A549 (cell line): Measurements from ENCODE around the gene PPP4R4. TPM values are rescaled to one million over a fixed set of nuclear protein-coding genes. Genes with fewer than 3 reads are reported as not detected.

Experiments
- ATAC-seq, 2 experiments: fragments of 200-7000 bp in 1 of 2; fragments of >200 bp in 1 of 2; cut with Nextera tagmentation in 1 of 2; cut with Tn5 transposase in 1 of 2; 3 replicates each; pipeline versions ENCODE4 v1.8.0 to v1.9.1; 2018 to 2020; ENCODE audit warnings: mild to moderate bottlenecking in 1 of 2, moderate library complexity in 1 of 2
- CTCF ChIA-PET: fragments of 300-600 bp; sonication (Branson Sonifier 250); formaldehyde crosslinking; extraction: SDS; loops from one replicate; lab custom pipeline; 2021; ENCODE audit warnings: antibody characterized with exemption, inconsistent platforms; lab: Yijun Ruan, JAX
- POLR2A ChIA-PET: fragments of 350-600 bp; formaldehyde crosslinking; extraction: SDS; loops from one replicate; lab custom pipeline; 2021; ENCODE audit warnings: antibody characterized with exemption, inconsistent platforms; lab: Yijun Ruan, JAX
- DNase-seq, 2 experiments: peaks; one replicate each; pipeline versions ENCODE4 v3.0.0 to v3.0.0-alpha.2; 2011 to 2016; ENCODE audit warnings: low read depth in 1 of 2, low spot score in 1 of 2
- FAIRE-seq: peaks from 2 replicates; lab custom pipeline; 2011; peaks lifted over from hg19 to GRCh38; lab: Jason Lieb, UNC
- H3K27ac ChIP-seq, 2 experiments: fragments of >200 bp; sonication (Bioruptor Twin); formaldehyde crosslinking; 3 replicates each; pipeline ENCODE4 v1.5.1; 2016 to 2017
- H3K4me1 ChIP-seq: fragments of >200 bp; sonication (Bioruptor Twin); formaldehyde crosslinking; 3 replicates; pipeline ENCODE4 v1.6.1; 2016
- H3K4me2 ChIP-seq: fragments of >200 bp; sonication (Bioruptor Twin); formaldehyde crosslinking; 3 replicates; pipeline ENCODE4 v1.6.1; 2016
- H3K4me3 ChIP-seq: fragments of >200 bp; sonication (Bioruptor Twin); formaldehyde crosslinking; 3 replicates; pipeline ENCODE4 v1.5.1; 2016
- H3K9me3 ChIP-seq: fragments of >200 bp; sonication (Bioruptor Twin); formaldehyde crosslinking; 3 replicates; pipeline ENCODE4 v1.6.1; 2016
- CBX2 ChIP-seq: fragments of 200-600 bp; sonication (generic); IDR thresholded peaks from 2 replicates; pipeline ENCODE4 v1.6.1; 2016; ENCODE audit warnings: low read depth, mild to moderate bottlenecking, borderline replicate concordance
- CBX8 ChIP-seq: fragments of 200-600 bp; sonication (generic); IDR thresholded peaks from 2 replicates; pipeline ENCODE4 v1.6.1; 2016
- EHMT2 ChIP-seq: fragments of 200-600 bp; sonication (generic); IDR thresholded peaks from 2 replicates; pipeline ENCODE4 v1.6.1; 2016; ENCODE audit warnings: antibody characterized with exemption, low read depth, mild to moderate bottlenecking, moderate library complexity
- ESRRA ChIP-seq: fragments of 150-350 bp; IDR thresholded peaks from 2 replicates; pipeline ENCODE4 v1.6.1; 2014; ENCODE audit warnings: mild to moderate bottlenecking, low read length, borderline replicate concordance
- HEYL ChIP-seq: fragments of 250-450 bp; sonication (Bioruptor Pico); IDR thresholded peaks from 2 replicates; pipeline ENCODE4 v1.8.0; 2021; ENCODE audit warnings: mild to moderate bottlenecking, moderate library complexity
- HOXA7 ChIP-seq: fragments of 250-450 bp; sonication (Bioruptor Pico); IDR thresholded peaks from 2 replicates; pipeline ENCODE4 v1.5.0; 2020; ENCODE audit warnings: mild to moderate bottlenecking, moderate library complexity
- JUN ChIP-seq, 2 experiments: fragments of >200 bp; sonication (Bioruptor Twin); formaldehyde crosslinking; IDR thresholded peaks; 2 replicates in 1 of 2; 3 replicates in 1 of 2; pipeline ENCODE4 v1.6.1; 2016 to 2017
- KDM5A ChIP-seq: fragments of 200-600 bp; sonication (generic); IDR thresholded peaks from 2 replicates; pipeline ENCODE4 v1.6.1; 2016; ENCODE audit warnings: antibody characterized with exemption, mild to moderate bottlenecking
- MAZ ChIP-seq: fragments of 150-350 bp; IDR thresholded peaks from 2 replicates; pipeline ENCODE4 v1.6.1; 2014; ENCODE audit warnings: antibody characterized with exemption, low read depth, low read length, borderline replicate concordance
- NFE2L2 ChIP-seq: fragments of 150-350 bp; conservative IDR thresholded peaks from 2 replicates; pipeline ENCODE4 v1.6.1; 2014; ENCODE audit warnings: low read length
- RAD21 ChIP-seq, 2 experiments: fragments of >200 bp in 1 of 2; sonication (Bioruptor Twin) in 1 of 2; formaldehyde crosslinking in 1 of 2; IDR thresholded peaks in 1 of 2; conservative IDR thresholded peaks in 1 of 2; 2 replicates in 1 of 2; 3 replicates in 1 of 2; pipeline ENCODE4 v1.6.1; 2012 to 2018; ENCODE audit warnings: inconsistent platforms in 1 of 2
- RARB ChIP-seq: fragments of 250-450 bp; sonication (Bioruptor Pico); IDR thresholded peaks from 2 replicates; pipeline ENCODE4 v1.8.0; 2021; ENCODE audit warnings: mild to moderate bottlenecking, moderate library complexity
- RFX5 ChIP-seq: fragments of 450-650 bp; IDR thresholded peaks from 2 replicates; pipeline ENCODE4 v1.7.1; 2014; ENCODE audit warnings: antibody characterized with exemption, mild to moderate bottlenecking, moderate library complexity
- SMC3 ChIP-seq: fragments of >200 bp; sonication (Bioruptor Twin); formaldehyde crosslinking; IDR thresholded peaks from 3 replicates; pipeline ENCODE4 v1.6.1; 2018; ENCODE audit warnings: inconsistent platforms
- TFCP2L1 ChIP-seq: fragments of 250-450 bp; sonication (Bioruptor Pico); IDR thresholded peaks from 2 replicates; pipeline ENCODE4 v1.5.0; 2021; ENCODE audit warnings: mild to moderate bottlenecking
- WGBS: methylation state at CpG from one replicate; pipeline ENCODE4 v1.1.6; 2017; ENCODE audit errors: missing lambda C conversion rate; 5-methylcytosine and 5-hydroxymethylcytosine counted together
- polyA plus RNA-seq, 4 experiments: library from polyadenylated mRNA; depleted of rRNA in 3 of 4; stranded (reverse); fragments of >200 nt; fragmentation: RNase III in 1 of 4; extraction: RNeasy Plus Mini Kit Qiagen cat#74134 plus additional on column Dnase treatment in 1 of 4; gene quantifications; 2 replicates in 3 of 4; 3 replicates in 1 of 4; pipeline ENCODE4 v1.2.3, GENCODE V29; 2011 to 2017
- TF ChIP-seq, protein P1 (sequence below): fragments of >200 bp; sonication (Bioruptor Twin); formaldehyde crosslinking; IDR thresholded peaks from 3 replicates; pipeline ENCODE4 v1.5.1; 2016
- TF ChIP-seq, protein P2 (sequence below): fragments of 250-450 bp; sonication (Bioruptor Pico); IDR thresholded peaks from 2 replicates; pipeline ENCODE4 v1.5.0; 2021; ENCODE audit warnings: mild to moderate bottlenecking, moderate library complexity, borderline replicate concordance

PPP4R4 gene
- polyA plus RNA-seq, 2 of the 4 experiments (the other 2 are of a cell fraction) = 0.12 to 0.25 TPM

- no peak for ATAC-seq
- H3K4me3 ChIP-seq = no peak overlapping the region
- ChIA-PET CTCF (no interaction called here), POLR2A (no interaction called here)
- no peak for DNase-seq
- H3K27ac ChIP-seq = no peak overlapping the region
- WGBS = 23% methylated on average over 4 of the region's 4 CpGs
- H3K4me2 ChIP-seq = no peak overlapping the region
- FAIRE-seq = no peak
- H3K4me1 ChIP-seq = peaks cover 2% of the 10 kb centered on the region; the same call in 2 of the 3 replicates
- no peaks in the 10 kb centered on the region for H3K9me3 ChIP-seq
- TF ChIP-seq, protein P1, sequence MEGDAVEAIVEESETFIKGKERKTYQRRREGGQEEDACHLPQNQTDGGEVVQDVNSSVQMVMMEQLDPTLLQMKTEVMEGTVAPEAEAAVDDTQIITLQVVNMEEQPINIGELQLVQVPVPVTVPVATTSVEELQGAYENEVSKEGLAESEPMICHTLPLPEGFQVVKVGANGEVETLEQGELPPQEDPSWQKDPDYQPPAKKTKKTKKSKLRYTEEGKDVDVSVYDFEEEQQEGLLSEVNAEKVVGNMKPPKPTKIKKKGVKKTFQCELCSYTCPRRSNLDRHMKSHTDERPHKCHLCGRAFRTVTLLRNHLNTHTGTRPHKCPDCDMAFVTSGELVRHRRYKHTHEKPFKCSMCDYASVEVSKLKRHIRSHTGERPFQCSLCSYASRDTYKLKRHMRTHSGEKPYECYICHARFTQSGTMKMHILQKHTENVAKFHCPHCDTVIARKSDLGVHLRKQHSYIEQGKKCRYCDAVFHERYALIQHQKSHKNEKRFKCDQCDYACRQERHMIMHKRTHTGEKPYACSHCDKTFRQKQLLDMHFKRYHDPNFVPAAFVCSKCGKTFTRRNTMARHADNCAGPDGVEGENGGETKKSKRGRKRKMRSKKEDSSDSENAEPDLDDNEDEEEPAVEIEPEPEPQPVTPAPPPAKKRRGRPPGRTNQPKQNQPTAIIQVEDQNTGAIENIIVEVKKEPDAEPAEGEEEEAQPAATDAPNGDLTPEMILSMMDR = no peak
- TF ChIP-seq, all 56 proteins: peak for 0
Measured at GRCh38 chr14:94135476-94135875, 38.6 kb upstream of the PPP4R4 start.

DNA sequence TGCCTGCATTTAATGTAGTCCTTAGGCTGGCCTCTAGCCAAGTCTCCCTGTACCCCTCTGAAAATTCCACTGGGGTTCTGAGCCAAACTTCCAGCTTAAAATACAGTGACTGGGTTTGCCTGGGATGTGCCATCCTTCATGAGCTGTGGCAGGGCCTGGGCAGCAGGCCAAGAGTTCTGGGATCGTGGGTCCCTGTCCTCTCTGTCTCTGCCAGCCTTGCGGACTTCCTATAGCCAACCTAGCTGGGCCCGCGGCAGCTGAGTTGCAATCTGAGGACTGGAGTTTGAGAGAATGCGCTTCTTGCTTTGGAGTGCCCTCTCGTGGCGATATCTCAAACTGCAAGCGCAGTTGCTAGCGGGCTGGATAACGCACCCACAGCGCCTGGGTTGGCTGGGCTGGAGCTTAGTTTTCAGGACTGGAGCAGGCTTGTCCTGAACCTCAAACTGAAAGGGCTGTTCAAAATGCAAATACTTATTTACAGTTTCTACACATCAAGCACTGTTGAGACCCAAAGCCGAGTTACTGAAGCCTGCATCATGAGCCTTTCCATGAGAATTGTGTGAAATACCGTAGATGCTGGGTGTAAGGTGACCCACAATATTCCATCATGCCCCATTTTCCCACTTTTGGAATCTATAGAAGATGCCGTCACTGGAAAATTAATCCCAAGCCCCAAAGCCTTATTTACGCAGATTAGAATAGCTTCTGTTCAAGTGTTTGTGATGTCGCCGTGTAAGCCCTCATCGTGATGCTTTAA lies 37.4 kb upstream of the PPP4R4 start:
- 25% methylated on average over 18 of the region's 18 CpGs for WGBS
- peak; percentile 46 for FAIRE-seq
- ChIA-PET CTCF (interaction anchor here (0.6 to 3.9 kb wide), 65 partner anchors 9 to 1859 kb away, joined by 3 to 82 read pairs (median 4); partner anchors contain the start of gene OTUB2), POLR2A (interaction anchor here (1.3 kb wide), 2 partner anchors 56 to 86 kb away, joined by 4 to 6 read pairs; partner anchors contain the start of genes DDX24 and IFI27L1)
- no peak overlapping the region for H3K4me3 ChIP-seq
- TF ChIP-seq CBX8 (no peak), ESRRA (no peak), KDM5A (no peak), RAD21 (conservative IDR thresholded peaks at IDR 0.05 in 1 of 2, IDR thresholded peaks at IDR 0.05 in 1 of 2) (peak; percentile 84 to 93), RARB (no peak), CBX2 (no peak), RFX5 (no peak), NFE2L2 (no peak; the same call in 1 of the 2 replicates), JUN (IDR thresholded peaks at IDR 0.05) (no peak), SMC3 (peak; percentile 73), HEYL (CRISPR knock-in tag) (no peak), MAZ (no peak), HOXA7 (no peak), EHMT2 (no peak), TFCP2L1 (CRISPR knock-in tag) (no peak)
- TF ChIP-seq, protein P2, sequence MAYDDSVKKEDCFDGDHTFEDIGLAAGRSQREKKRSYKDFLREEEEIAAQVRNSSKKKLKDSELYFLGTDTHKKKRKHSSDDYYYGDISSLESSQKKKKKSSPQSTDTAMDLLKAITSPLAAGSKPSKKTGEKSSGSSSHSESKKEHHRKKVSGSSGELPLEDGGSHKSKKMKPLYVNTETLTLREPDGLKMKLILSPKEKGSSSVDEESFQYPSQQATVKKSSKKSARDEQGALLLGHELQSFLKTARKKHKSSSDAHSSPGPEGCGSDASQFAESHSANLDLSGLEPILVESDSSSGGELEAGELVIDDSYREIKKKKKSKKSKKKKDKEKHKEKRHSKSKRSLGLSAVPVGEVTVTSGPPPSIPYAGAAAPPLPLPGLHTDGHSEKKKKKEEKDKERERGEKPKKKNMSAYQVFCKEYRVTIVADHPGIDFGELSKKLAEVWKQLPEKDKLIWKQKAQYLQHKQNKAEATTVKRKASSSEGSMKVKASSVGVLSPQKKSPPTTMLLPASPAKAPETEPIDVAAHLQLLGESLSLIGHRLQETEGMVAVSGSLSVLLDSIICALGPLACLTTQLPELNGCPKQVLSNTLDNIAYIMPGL (CRISPR knock-in tag) = no peak
- TF ChIP-seq, protein P1 = peak; percentile 85
- H3K4me2 ChIP-seq = peak overlapping the region; percentile 45; the same call in 2 of the 3 replicates
- H3K9me3 ChIP-seq = no peaks in the 10 kb centered on the region
- H3K27ac ChIP-seq = no peak overlapping the region
- peak; percentile 87 to 98 for ATAC-seq
- H3K4me1 ChIP-seq = no peaks in the 10 kb centered on the region
- peak; percentile 74 to 83 for DNase-seq
